NCI-H446 treated with DMSO at 0.1 percent for 48 hours (cell line): Measurements from ENCODE around the gene AQP2.

ENCODE experiments used
- DNase-seq: peaks from one replicate; lab custom pipeline; 2025; lab: John Stamatoyannopoulos, UW

AQP2 gene

DNA sequence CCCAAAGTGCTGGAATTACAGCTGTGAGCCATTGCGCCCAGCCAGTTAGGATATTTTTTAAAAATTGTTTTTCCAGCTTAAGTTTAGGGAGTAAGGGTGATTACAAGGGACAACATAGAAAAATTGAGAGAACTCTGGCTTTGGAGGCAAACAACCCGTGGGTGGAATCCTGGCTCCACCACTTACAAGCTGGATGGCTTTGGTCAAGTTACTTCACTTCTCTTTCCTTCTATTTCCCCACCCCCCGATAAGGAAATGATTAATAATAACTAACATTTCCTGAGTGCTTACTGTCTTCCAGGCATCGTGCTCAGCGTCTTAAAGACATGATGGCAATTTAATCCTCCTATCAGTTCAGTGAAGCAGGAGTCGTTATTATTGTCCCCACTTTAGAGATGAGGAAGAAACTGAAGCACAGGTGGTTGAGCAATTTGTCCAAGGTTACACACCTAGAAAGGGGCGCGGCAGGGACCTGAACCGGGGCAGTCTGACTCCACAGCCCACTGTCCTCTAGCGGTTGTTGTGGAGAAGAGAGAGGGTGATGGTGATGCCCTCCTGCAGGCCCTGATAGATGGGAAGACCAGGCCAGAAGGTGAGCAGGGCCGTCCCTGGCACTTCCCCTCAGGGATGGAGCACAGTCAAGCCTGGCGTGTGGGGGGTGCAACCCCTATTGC lies 30.2 kb upstream of the AQP2 start:
- DNase-seq = no peak

DNA sequence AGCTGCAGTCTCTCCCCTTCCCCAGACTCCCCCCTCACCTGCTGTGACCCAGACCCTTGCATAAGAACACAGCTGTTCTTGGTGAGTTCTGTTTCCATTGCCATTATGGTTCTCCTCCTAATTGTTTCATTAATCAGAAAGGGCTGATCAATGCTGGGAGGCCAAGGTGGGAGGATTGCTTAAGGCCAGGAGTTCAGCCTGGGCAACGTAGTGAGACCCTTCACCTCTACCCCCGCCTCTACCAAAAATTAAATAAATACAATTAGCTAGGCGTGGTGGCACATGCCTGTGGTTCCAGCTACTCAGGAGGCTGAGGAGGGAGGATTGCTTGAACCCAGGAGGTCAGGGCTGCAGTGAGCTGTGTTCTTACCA lies 29.6 kb upstream of the AQP2 start:
- DNase-seq = no peak

DNA sequence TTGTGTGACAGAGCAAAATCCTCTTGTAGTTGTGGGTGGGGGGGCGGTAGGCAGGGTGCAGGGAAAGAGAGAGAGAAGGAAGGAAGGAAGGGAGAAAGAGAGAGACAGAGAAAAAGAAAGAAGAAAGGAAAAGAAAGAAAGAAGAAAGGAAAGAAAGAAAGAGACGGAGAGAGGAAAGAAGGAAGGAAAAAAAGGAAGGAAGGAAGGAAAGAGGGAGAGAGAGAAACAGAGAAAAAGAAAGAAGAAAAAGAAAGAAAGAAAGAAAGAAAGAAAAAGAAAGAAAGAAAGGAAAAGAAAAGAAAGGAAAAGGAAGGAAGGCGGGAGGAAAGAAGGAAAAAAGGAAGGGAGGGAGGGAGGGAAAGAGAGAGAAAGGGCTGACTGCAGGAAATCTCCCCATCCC lies 29.2 kb upstream of the AQP2 start:
- DNase-seq = no peak

- DNase-seq = no peak
Measured at GRCh38 chr12:49921936-49922335, 28.6 kb upstream of the AQP2 start.

- no peak for DNase-seq
Measured at GRCh38 chr12:49922349-49923034, 28.0 kb upstream of the AQP2 start.

GRCh38 chr12:49923035-49923644 lies 27.4 kb upstream of the AQP2 start:
- DNase-seq = no peak

DNA sequence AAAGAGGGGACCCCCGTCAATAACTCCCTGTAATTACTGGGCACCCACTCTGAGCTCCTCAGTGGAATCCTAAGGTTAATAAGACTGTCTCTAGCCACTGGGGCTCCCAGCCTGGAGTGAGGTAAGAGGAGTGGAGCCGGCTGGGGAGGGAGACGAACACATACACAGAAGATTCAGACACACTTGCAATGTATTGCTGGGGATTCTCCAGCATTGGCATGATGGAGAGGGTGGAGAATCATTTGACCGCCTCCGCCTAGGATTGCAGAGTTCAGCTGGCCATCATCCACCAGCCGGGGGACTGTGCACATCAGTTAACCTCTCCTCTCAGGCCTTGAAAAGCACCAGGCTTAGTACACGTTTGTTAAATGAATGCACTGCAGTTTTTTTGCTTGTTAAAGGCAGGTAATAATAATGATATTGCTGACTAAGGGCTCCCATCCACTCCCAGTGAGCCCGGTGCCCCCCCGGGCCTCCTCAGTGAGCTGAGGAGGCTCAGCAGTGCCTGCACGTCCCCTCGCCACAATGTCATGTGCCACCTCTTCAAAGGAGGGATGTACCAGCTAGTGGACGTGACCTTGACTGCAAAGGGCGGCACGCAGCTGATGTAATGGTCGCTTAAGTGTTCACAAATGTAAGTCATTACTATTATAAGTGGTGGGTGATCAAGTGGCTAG lies 26.5 kb upstream of the AQP2 start:
- no peak for DNase-seq

DNA sequence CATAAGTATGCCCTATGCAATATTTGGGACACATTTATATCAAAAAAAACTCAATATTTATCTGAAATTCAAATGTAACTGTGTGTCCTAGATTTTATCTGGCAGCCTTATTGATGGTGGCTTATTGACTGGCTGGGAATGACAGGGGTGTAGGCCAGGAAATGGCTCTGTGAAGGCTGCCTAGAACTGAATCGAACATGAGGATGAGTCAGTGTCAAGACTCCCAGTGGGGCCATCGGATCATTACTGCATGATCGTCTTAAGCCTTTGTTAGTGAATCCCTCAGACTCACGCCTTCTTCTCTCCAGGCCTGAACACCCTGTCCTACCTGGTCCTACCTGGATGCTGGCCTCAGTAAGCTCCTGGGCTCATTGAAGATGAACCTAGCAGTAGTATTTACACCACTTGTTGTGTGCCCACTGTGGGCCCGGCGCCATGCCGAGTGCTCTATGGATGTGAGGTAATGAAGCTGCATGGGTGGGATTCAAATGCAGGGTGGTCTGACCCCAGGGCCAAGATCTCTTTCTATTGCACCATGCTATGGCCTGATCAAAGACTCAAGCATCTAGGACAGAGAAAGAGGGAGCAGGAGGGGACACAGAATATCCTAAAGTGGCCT lies 25.8 kb upstream of the AQP2 start:
- no peak for DNase-seq

DNA sequence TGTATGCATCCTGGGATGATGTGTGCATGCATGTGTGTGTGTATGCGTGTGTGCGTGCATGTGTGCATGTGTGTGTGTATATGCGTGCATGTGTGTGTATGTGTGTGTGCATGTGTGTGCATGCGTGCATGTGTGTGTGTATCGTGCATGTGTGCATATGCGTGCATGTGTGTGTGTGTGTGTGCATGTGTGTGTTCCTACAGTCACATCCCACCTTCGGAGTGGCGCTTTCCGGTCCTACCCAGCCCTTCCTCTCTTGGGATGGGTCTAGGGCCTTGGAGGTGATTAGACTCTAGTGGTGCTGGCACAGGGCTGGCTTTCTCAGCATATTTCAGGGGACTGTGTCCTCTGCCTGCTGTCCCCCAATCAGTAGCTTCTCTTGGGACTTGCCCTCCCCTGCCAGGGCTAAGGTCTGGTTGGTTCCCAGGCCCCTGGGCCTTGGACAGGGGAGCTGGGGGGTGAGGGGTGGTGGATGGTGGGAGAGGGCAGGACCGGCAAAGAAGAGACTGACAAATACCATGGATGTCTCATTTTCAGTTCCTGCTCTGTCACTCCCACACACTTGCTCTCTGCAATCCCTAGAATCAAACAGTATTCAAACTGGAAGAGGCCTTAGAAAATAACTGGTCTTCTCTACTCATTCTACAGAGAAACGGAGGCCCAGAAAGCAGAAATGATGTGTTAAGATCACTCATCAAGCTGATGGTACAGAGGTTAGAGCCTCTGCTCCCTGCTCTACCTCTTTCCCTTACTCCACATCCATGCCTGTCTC lies 24.9 kb upstream of the AQP2 start:
- no peak for DNase-seq

GRCh38 chr12:49928471-49928870 lies 22.1 kb upstream of the AQP2 start:
- no peak for DNase-seq

DNA sequence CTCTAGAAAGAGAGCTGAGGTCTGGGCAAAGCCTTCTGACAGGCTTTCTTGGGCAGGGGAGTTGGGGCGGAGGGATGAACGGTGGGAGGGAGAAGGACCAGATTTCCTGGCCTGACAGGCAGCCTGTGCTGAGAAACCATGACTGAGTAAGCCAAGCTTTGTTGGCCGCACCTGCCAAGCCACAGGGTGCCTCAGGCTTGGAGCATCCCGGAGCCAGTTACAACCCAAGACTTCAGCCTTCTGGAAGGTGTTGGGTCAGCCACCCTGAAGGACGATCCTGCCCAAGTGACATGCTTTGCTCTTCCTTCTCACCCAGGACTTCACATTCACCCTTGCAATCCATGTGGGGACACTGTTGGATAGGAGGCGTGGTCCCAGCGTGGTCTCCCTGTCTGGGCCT lies 21.0 kb upstream of the AQP2 start:
- no peak for DNase-seq

- no peak for DNase-seq
Measured at GRCh38 chr12:49930515-49931288, 19.8 kb upstream of the AQP2 start.

GRCh38 chr12:49932023-49932422 lies 18.5 kb upstream of the AQP2 start:
- no peak for DNase-seq

GRCh38 chr12:49932533-49933130 lies 17.9 kb upstream of the AQP2 start:
- no peak for DNase-seq

DNA sequence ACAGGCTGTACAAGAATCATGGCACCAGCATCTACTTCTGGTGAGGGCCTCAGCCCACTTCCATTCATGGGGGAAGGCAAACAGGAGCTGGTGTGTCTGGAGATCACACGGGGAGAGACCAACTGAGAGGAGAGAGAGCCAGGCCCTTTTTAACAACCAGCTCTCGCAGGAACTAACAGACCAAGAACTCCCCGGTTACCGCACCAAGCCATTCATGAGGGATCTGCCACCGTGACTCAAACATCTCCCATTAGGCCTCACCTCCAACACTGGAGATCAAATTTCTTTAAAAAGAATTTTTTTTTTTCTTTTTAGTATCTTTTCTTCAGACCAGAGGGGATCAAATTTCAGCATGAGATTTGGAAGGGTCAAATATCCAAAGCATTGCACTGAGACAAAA lies 16.7 kb upstream of the AQP2 start:
- no peak for DNase-seq

- DNase-seq = no peak
Measured at GRCh38 chr12:49934505-49934904, 16.0 kb upstream of the AQP2 start.

- no peak for DNase-seq
Measured at GRCh38 chr12:49936925-49937324, 13.6 kb upstream of the AQP2 start.

DNA sequence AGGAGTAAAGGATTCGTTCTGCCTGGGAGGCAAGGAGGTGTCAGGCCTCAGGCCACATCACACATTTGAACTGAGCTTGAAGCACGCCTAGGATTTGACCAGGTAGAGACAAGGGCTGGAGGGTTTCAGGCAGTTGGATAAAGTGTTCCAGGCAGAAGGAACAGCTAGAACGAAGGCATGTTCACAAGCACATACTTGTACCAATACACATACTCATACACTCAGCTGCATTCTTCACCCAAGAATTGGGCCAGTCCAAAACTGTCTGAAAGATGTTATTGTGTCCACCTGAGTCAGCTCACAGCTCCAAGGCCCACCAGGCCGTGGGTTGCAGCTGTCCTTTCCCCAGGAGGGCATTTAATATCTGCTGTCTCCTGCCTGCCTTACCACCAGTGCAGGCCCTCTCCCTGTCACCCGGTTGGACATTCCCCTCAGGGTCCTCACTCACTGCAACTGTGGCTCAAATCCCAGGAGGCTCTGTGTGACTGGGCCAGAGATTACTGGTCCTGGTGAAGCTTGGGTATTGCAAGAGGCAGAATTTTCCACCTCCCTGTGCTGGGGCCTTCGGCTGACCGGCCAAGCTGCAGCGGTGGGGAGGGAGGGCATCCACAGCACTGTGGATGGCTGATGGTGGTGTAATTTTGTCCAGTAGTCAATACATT lies 12.8 kb upstream of the AQP2 start:
- no peak for DNase-seq

GRCh38 chr12:49939307-49939706 lies 11.2 kb upstream of the AQP2 start:
- no peak for DNase-seq

- no peak for DNase-seq
Measured at GRCh38 chr12:49939707-49940106, 10.8 kb upstream of the AQP2 start.
